Activated CD8-positive, alpha-beta memory T cell treated with anti-CD3 and anti-CD28 coated beads for 48 hours (primary cell): Measurements from ENCODE around the gene NHERF1.

Experiments
- DNase-seq, 3 experiments: peaks; one replicate each; pipeline ENCODE4 v3.0.0-alpha.2; 2020; ENCODE audit warnings: low read depth in 2 of 3, low spot score in 2 of 3

The NHERF1 gene

GRCh38 chr17:74782571-74782970 lies 34.1 kb downstream of the NHERF1 start:
- DNase-seq: no peak

GRCh38 chr17:74784125-74784810 lies 35.8 kb downstream of the NHERF1 start:
- DNase-seq: no peak

GRCh38 chr17:74785096-74785980 lies 36.9 kb downstream of the NHERF1 start:
- DNase-seq: no peak

- no peak for DNase-seq
Measured at GRCh38 chr17:74785981-74786360, 37.5 kb downstream of the NHERF1 start.

GRCh38 chr17:74786431-74787055 lies 38.1 kb downstream of the NHERF1 start:
- DNase-seq: no peak

- DNase-seq: no peak
Measured at GRCh38 chr17:74790161-74791058, 42.0 kb downstream of the NHERF1 start.

GRCh38 chr17:74792586-74793105 lies 44.2 kb downstream of the NHERF1 start:
- no peak for DNase-seq

- no peak for DNase-seq
Measured at GRCh38 chr17:74795327-74796020, 47.0 kb downstream of the NHERF1 start.

GRCh38 chr17:74796211-74796610 lies 47.8 kb downstream of the NHERF1 start:
- DNase-seq: no peak

GRCh38 chr17:74796866-74797265 lies 48.4 kb downstream of the NHERF1 start:
- DNase-seq: no peak

GRCh38 chr17:74797824-74798223 lies 49.4 kb downstream of the NHERF1 start:
- DNase-seq: no peak

GRCh38 chr17:74798239-74798707 lies 49.8 kb downstream of the NHERF1 start:
- no peak for DNase-seq

- no peak for DNase-seq
Measured at GRCh38 chr17:74799097-74799496, 50.7 kb downstream of the NHERF1 start.

- no peak for DNase-seq
Measured at GRCh38 chr17:74800531-74800930, 52.1 kb downstream of the NHERF1 start.

GRCh38 chr17:74801896-74802295 lies 53.5 kb downstream of the NHERF1 start:
- no peak for DNase-seq

GRCh38 chr17:74803388-74803930 lies 55.0 kb downstream of the NHERF1 start:
- DNase-seq: no peak

GRCh38 chr17:74803971-74804370 lies 55.5 kb downstream of the NHERF1 start:
- no peak for DNase-seq

- no peak for DNase-seq
Measured at GRCh38 chr17:74804683-74805082, 56.3 kb downstream of the NHERF1 start.

- no peak for DNase-seq
Measured at GRCh38 chr17:74805591-74805991, 57.2 kb downstream of the NHERF1 start.

- no peak for DNase-seq
Measured at GRCh38 chr17:74806334-74806733, 57.9 kb downstream of the NHERF1 start.
